PC-3 (cell line): Measurements from ENCODE around the gene SP8. TPM values are rescaled to one million over a fixed set of nuclear protein-coding genes. Genes with fewer than 3 reads are reported as not detected.
A peak's percentile ranks its signal among the peaks of the same experiment; 100 is the strongest.

Experiments used
- ATAC-seq: fragments of 200-7000 bp; cut with Tn5 transposase; 2 replicates; pipeline ENCODE4 v1.9.1; 2020; ENCODE audit warnings: mild to moderate bottlenecking, moderate library complexity
- BruUV-seq: library from RNA; stranded (reverse); fragments of 400-500 nt; replicated peaks from 2 replicates; lab custom pipeline; 2021; lab: Mats Ljungman, UMichigan
- CTCF ChIA-PET: fragments of 300-600 bp; sonication (Branson Sonifier 250); formaldehyde crosslinking; loops from one replicate; lab custom pipeline; 2022; ENCODE audit warnings: antibody characterized with exemption; lab: Charles Lee
- POLR2A ChIA-PET: fragments of 300-600 bp; sonication (Branson Sonifier 250); formaldehyde crosslinking; loops from one replicate; lab custom pipeline; 2022; ENCODE audit warnings: antibody characterized with exemption; ENCODE audit not compliant: unreplicated experiment; lab: Charles Lee
- DNase-seq: peaks from one replicate; pipeline ENCODE4 v3.0.0-alpha.2; 2015
- H2AFZ ChIP-seq: fragments of 300-600 bp; sonication (generic); 2 replicates; pipeline ENCODE4 v1.6.0; 2016; ENCODE audit warnings: antibody characterized with exemption, low read length
- H3F3A ChIP-seq: fragments of 300-600 bp; sonication (generic); one replicate; pipeline ENCODE4 v1.6.0; 2017; ENCODE audit warnings: antibody characterized with exemption, low read length, control low read depth, mild to moderate bottlenecking; ENCODE audit not compliant: unreplicated experiment
- H3K27ac ChIP-seq: fragments of 300-600 bp; sonication (generic); 2 replicates; pipeline ENCODE4 v1.5.1; 2016; ENCODE audit warnings: mild to moderate bottlenecking, low read length
- H3K27me3 ChIP-seq: fragments of 300-600 bp; sonication (generic); 2 replicates; pipeline ENCODE4 v1.6.1; 2016; ENCODE audit warnings: low read length, mixed read lengths
- H3K36me3 ChIP-seq: fragments of 300-600 bp; sonication (generic); 2 replicates; pipeline ENCODE4 v1.6.1; 2016; ENCODE audit warnings: low read depth, mixed run types, low read length, mixed read lengths
- H3K4me1 ChIP-seq: fragments of 300-600 bp; sonication (generic); 2 replicates; pipeline ENCODE4 v1.5.1; 2016; ENCODE audit warnings: low read length; ENCODE audit not compliant: insufficient read depth
- H3K4me2 ChIP-seq: fragments of 300-600 bp; sonication (generic); 2 replicates; pipeline ENCODE4 v1.6.0; 2016; ENCODE audit warnings: low read length
- H3K4me3 ChIP-seq: fragments of 300-600 bp; sonication (generic); 2 replicates; pipeline ENCODE4 v1.5.1; 2016; ENCODE audit warnings: mild to moderate bottlenecking, low read length, mixed read lengths
- H3K79me2 ChIP-seq: fragments of 300-600 bp; sonication (generic); 2 replicates; pipeline ENCODE4 v1.6.1; 2017; ENCODE audit warnings: low read length, mixed read lengths
- H3K9ac ChIP-seq: fragments of 300-600 bp; sonication (generic); 2 replicates; pipeline ENCODE4 v1.6.0; 2016; ENCODE audit warnings: mild to moderate bottlenecking, low read length
- H3K9me2 ChIP-seq: fragments of 300-600 bp; sonication (generic); replicated peaks from 2 replicates; pipeline ENCODE4 v1.6.1; 2016; ENCODE audit warnings: mixed run types, low read length, mixed read lengths
- H3K9me3 ChIP-seq: fragments of 300-600 bp; sonication (generic); 2 replicates; pipeline ENCODE4 v1.6.1; 2016; ENCODE audit warnings: low read length, mixed read lengths
- H4K20me1 ChIP-seq: fragments of 300-600 bp; sonication (generic); 2 replicates; pipeline ENCODE4 v1.6.1; 2016; ENCODE audit warnings: low read length, mixed read lengths
- CTCF ChIP-seq: fragments of 300-600 bp; sonication (generic); conservative IDR thresholded peaks from 2 replicates; pipeline ENCODE4 v1.5.1; 2017; ENCODE audit warnings: antibody characterized with exemption, low read depth, mild to moderate bottlenecking, low read length
- EZH2 ChIP-seq: fragments of 300-600 bp; sonication (generic); IDR thresholded peaks from one replicate; pipeline ENCODE4 v1.6.1; 2017; ENCODE audit warnings: antibody characterized with exemption, mild to moderate bottlenecking, low read length; ENCODE audit not compliant: unreplicated experiment
- EZH2phosphoT487 ChIP-seq: fragments of 300-600 bp; sonication (generic); IDR thresholded peaks from 2 replicates; pipeline ENCODE4 v1.6.1; 2018; ENCODE audit warnings: mild to moderate bottlenecking, antibody characterized with exemption, low read length, borderline replicate concordance
- intact Hi-C: fragments of 100-400 bp; cut with micrococcal nuclease; formaldehyde crosslinking; loops from 2 replicates; pipeline ENCODE4 v1.9.0; 2023
- total RNA-seq: library from RNA; depleted of rRNA; stranded (reverse); fragments of >200 nt; gene quantifications from 2 replicates; pipeline ENCODE4 v1.2.3, GENCODE V29; 2014

The SP8 gene
- total RNA-seq, 1 experiment from 2014 or later: not detected

- DNase-seq (peak; percentile 41), ATAC-seq (peak; percentile 92)
- Histone ChIP-seq H3K4me3 (peak overlapping the region; percentile 63), H3K27me3 (peaks cover 70% of the 10 kb centered on the region), H3K27ac (no peak overlapping the region), H3K36me3 (no peaks in the 10 kb centered on the region), H3K9ac (no peak overlapping the region), H3K4me2 (peak overlapping the region; percentile 80), H3K79me2 (no peaks in the 10 kb centered on the region), H3F3A (no peaks in the 10 kb centered on the region), H3K4me1 (peaks cover 7% of the 10 kb centered on the region; the same call in 1 of the 2 replicates), H3K9me3 (no peaks in the 10 kb centered on the region), H2AFZ (peak overlapping the region; percentile 78; the same call in 1 of the 2 replicates), H4K20me1 (0 out of 2 replicates have a peak, but pooled peaks cover 3% of the 10 kb centered on the region), H3K9me2 (no peaks in the 10 kb centered on the region)
- CTCF ChIA-PET: interaction anchor here (1.0 kb wide), 1 partner anchor 54 kb away, joined by 3 read pairs; no protein-coding TSS in a partner anchor
- POLR2A ChIA-PET: no interaction called here
- intact Hi-C loops: no loop called here
- TF ChIP-seq EZH2phosphoT487 (no peak; the same call in 1 of the 2 replicates), EZH2 (peak; percentile 60)
- BruUV-seq: no TSS peak
Observed at GRCh38 chr7:20798081-20798693, 11.5 kb upstream of the SP8 start.

- no peak overlapping the region for H3K9ac ChIP-seq
- no peaks in the 10 kb centered on the region for H3K9me2 ChIP-seq
- CTCF ChIA-PET: interaction anchor here (1.0 kb wide), 1 partner anchor 53 kb away, joined by 3 read pairs; no protein-coding TSS in a partner anchor
- no peak for TF ChIP-seq EZH2phosphoT487
- no peak for TF ChIP-seq EZH2
- no peak for TF ChIP-seq CTCF
- POLR2A ChIA-PET: no interaction called here
- H3K4me2 ChIP-seq: peak overlapping the region; percentile 84
- BruUV-seq: no TSS peak
- peak overlapping the region; percentile 63 for H3K4me3 ChIP-seq
- no peaks in the 10 kb centered on the region for H3K36me3 ChIP-seq
- peaks cover 7% of the 10 kb centered on the region; the same call in 1 of the 2 replicates for H3K4me1 ChIP-seq
- H3K27me3 ChIP-seq: peaks cover 76% of the 10 kb centered on the region
- 0 out of 2 replicates have a peak, but pooled peaks cover 3% of the 10 kb centered on the region for H4K20me1 ChIP-seq
- no peaks in the 10 kb centered on the region for H3K79me2 ChIP-seq
- no peaks in the 10 kb centered on the region for H3K9me3 ChIP-seq
- DNase-seq (no peak), ATAC-seq (peak; percentile 74)
- peak overlapping the region; percentile 54 for H2AFZ ChIP-seq
- no peaks in the 10 kb centered on the region for H3F3A ChIP-seq
- no peak overlapping the region for H3K27ac ChIP-seq
- intact Hi-C loops: no loop called here
Observed at GRCh38 chr7:20797462-20798080, 10.9 kb upstream of the SP8 start.

DNA sequence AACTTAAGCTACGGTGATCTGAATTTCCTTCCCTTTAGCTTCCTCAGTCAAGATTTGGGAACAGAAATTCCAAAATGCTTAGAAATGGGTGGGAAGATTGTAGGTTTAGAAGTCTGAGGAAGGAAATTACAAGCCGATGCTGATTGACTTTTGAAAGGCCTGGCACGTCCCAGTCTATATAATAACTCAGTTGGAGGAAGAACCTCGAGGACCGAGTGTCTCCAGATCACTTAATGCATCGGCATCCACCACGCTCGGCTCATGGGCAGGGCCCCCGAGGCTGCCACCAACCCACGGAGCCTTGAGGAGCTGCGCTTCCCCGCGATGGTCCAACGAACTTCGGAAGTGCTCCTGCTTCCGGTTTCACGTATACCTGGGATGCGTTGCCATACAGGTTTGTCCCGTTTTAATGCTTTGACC lies 10.4 kb upstream of the SP8 start:
- Histone ChIP-seq H2AFZ (peak overlapping the region; percentile 54; the same call in 1 of the 2 replicates), H3K4me2 (peak overlapping the region; percentile 84), H3K36me3 (no peaks in the 10 kb centered on the region), H3K4me1 (peaks cover 7% of the 10 kb centered on the region; the same call in 1 of the 2 replicates), H3K27me3 (peaks cover 82% of the 10 kb centered on the region), H3K4me3 (peak overlapping the region; percentile 63; the same call in 1 of the 2 replicates), H3K9me2 (no peaks in the 10 kb centered on the region), H3F3A (no peaks in the 10 kb centered on the region), H3K9me3 (no peaks in the 10 kb centered on the region), H4K20me1 (0 out of 2 replicates have a peak, but pooled peaks cover 3% of the 10 kb centered on the region), H3K27ac (no peak overlapping the region), H3K9ac (no peak overlapping the region), H3K79me2 (no peaks in the 10 kb centered on the region)
- TF ChIP-seq EZH2 (peak; percentile 63), CTCF (no peak), EZH2phosphoT487 (peak; percentile 41; the same call in 1 of the 2 replicates)
- intact Hi-C loops: no loop called here
- no TSS peak for BruUV-seq
- CTCF ChIA-PET: no interaction called here
- DNase-seq: no peak
- POLR2A ChIA-PET: no interaction called here
- no peak for ATAC-seq
